Calu3 (cell line): ENCODE results near the gene CCR9. TPM values are rescaled to one million over a fixed set of nuclear protein-coding genes. Genes with fewer than 3 reads are reported as not detected.

Experiments
- BruUV-seq: library from RNA; stranded (reverse); fragments of 400-500 nt; replicated peaks from 2 replicates; lab custom pipeline; 2021; lab: Mats Ljungman, UMichigan
- CTCF ChIA-PET: fragments of 300-600 bp; sonication (Branson Sonifier 250); formaldehyde crosslinking; loops from one replicate; lab custom pipeline; 2022; ENCODE audit warnings: antibody characterized with exemption; lab: Charles Lee
- DNase-seq: peaks from one replicate; pipeline ENCODE4 v3.0.0; 2022
- H3K27ac Mint-ChIP-seq: one replicate; pipeline ENCODE4 v1.8.0; 2022; ENCODE audit warnings: mixed read lengths; ENCODE audit not compliant: unreplicated experiment
- H3K27me3 Mint-ChIP-seq: one replicate; pipeline ENCODE4 v1.8.0; 2022; ENCODE audit warnings: mixed read lengths; ENCODE audit not compliant: unreplicated experiment
- H3K36me3 Mint-ChIP-seq: one replicate; pipeline ENCODE4 v1.8.0; 2022; ENCODE audit warnings: mild to moderate bottlenecking, moderate library complexity, mixed read lengths; ENCODE audit not compliant: insufficient read depth, unreplicated experiment
- H3K4me1 Mint-ChIP-seq: one replicate; pipeline ENCODE4 v1.8.0; 2022; ENCODE audit warnings: mild to moderate bottlenecking, low read depth, mixed read lengths; ENCODE audit not compliant: unreplicated experiment
- H3K4me3 Mint-ChIP-seq: one replicate; pipeline ENCODE4 v1.8.0; 2022; ENCODE audit warnings: mild to moderate bottlenecking, low read depth, moderate library complexity, mixed read lengths; ENCODE audit not compliant: unreplicated experiment
- H3K9me3 Mint-ChIP-seq: one replicate; pipeline ENCODE4 v1.8.0; 2022; ENCODE audit warnings: low read depth, mixed read lengths; ENCODE audit not compliant: unreplicated experiment
- CTCF ChIP-seq: fragments of 200-600 bp; IDR thresholded peaks from one replicate; pipeline ENCODE4 v1.8.0; 2022; ENCODE audit warnings: antibody characterized with exemption; ENCODE audit not compliant: unreplicated experiment
- intact Hi-C: fragments of 100-400 bp; cut with micrococcal nuclease; formaldehyde crosslinking; loops from one replicate; pipeline ENCODE4 v1.10.0; 2022; ENCODE audit not compliant: unreplicated experiment
- total RNA-seq: library from RNA; stranded (reverse); gene quantifications from 2 replicates; pipeline ENCODE4 v1.2.3, GENCODE V29; 2022

Gene CCR9
- total RNA-seq, 1 experiment from 2014 or later, result not detected

- Mint-ChIP-seq H3K4me3 (no peak overlapping the region), H3K4me1 (peaks cover 8% of the 10 kb centered on the region), H3K36me3 (no peaks in the 10 kb centered on the region), H3K27ac (no peak overlapping the region), H3K9me3 (peaks cover 4% of the 10 kb centered on the region), H3K27me3 (no peaks in the 10 kb centered on the region)
- no peak for DNase-seq
- CTCF ChIA-PET, result no interaction called here
- intact Hi-C loops, result no loop called here
- no peak for TF ChIP-seq CTCF
- no TSS peak for BruUV-seq
Measured at GRCh38 chr3:45936261-45936660, 49.9 kb downstream of the CCR9 start.

GRCh38 chr3:45937206-45938042 is 51.1 kb downstream of the CCR9 start:
- Mint-ChIP-seq H3K9me3 (peaks cover 4% of the 10 kb centered on the region), H3K4me1 (peaks cover 8% of the 10 kb centered on the region), H3K27me3 (no peaks in the 10 kb centered on the region), H3K36me3 (no peaks in the 10 kb centered on the region), H3K27ac (no peak overlapping the region), H3K4me3 (no peak overlapping the region)
- TF ChIP-seq CTCF, result no peak
- DNase-seq, result no peak
- intact Hi-C loops, result loop anchor here (1.0 to 2.0 kb wide), 2 partner anchors 141 to 435 kb away; no protein-coding TSS in a partner anchor
- CTCF ChIA-PET, result interaction anchor here (0.8 kb wide), 1 partner anchor 441 kb away, joined by 4 read pairs; no protein-coding TSS in a partner anchor
- no TSS peak for BruUV-seq

- Mint-ChIP-seq H3K4me3 (no peak overlapping the region), H3K36me3 (no peaks in the 10 kb centered on the region), H3K9me3 (peaks cover 4% of the 10 kb centered on the region), H3K4me1 (peaks cover 8% of the 10 kb centered on the region), H3K27ac (no peak overlapping the region), H3K27me3 (no peaks in the 10 kb centered on the region)
- no peak for DNase-seq
- CTCF ChIA-PET, result interaction anchor here (0.8 to 1.5 kb wide), 8 partner anchors 139 to 440 kb away, joined by 3 to 14 read pairs (median 5); partner anchors contain the start of genes CCR1 and CCR5
- intact Hi-C loops, result loop anchor here (1.0 to 2.0 kb wide), 2 partner anchors 140 to 435 kb away; no protein-coding TSS in a partner anchor
- no TSS peak for BruUV-seq
- TF ChIP-seq CTCF, result no peak
Measured at GRCh38 chr3:45938043-45938435, 51.7 kb downstream of the CCR9 start.

- Mint-ChIP-seq H3K27ac (no peak overlapping the region), H3K4me1 (peaks cover 8% of the 10 kb centered on the region), H3K36me3 (no peaks in the 10 kb centered on the region), H3K27me3 (no peaks in the 10 kb centered on the region), H3K4me3 (no peak overlapping the region), H3K9me3 (peaks cover 4% of the 10 kb centered on the region)
- peak; percentile 82 for DNase-seq
- peak; percentile 54 for TF ChIP-seq CTCF
- BruUV-seq, result no TSS peak
- CTCF ChIA-PET, result interaction anchor here (0.7 to 1.6 kb wide), 11 partner anchors 11 to 439 kb away, joined by 3 to 14 read pairs (median 4); partner anchors contain the start of genes CCR1 and CCR5
- intact Hi-C loops, result loop anchor here (1.0 to 2.0 kb wide), 2 partner anchors 139 to 434 kb away; no protein-coding TSS in a partner anchor
Measured at GRCh38 chr3:45938864-45939263, 52.5 kb downstream of the CCR9 start.
